Tibial artery (tissue), 4 donors: ENCODE data around the gene EXD3.
A peak's percentile ranks its signal among the peaks of the same experiment; 100 is the strongest.

Experiments
- DNase-seq, 2 donors: peaks; one replicate each; pipeline ENCODE4 v3.0.0-alpha.2; 2019
- H3K27ac ChIP-seq, 2 donors: fragments of 200-600 bp; sonication (generic) in 1 of 2; 1 replicate in 1 of 2; 2 replicates in 1 of 2; pipeline ENCODE4 v1.5.1; 2018 to 2019; ENCODE audit warnings: mild to moderate bottlenecking in 1 of 2
- H3K27me3 ChIP-seq, 2 donors: fragments of 200-600 bp; sonication (generic) in 1 of 2; one replicate each; pipeline versions ENCODE4 v1.5.1 to v1.6.0; 2016 to 2019
- H3K36me3 ChIP-seq, 3 donors: fragments of 200-600 bp; sonication (generic) in 2 of 3; one replicate each; pipeline ENCODE4 v1.5.1; 2016 to 2019; ENCODE audit warnings: mild to moderate bottlenecking in 2 of 3
- H3K4me1 ChIP-seq, 4 donors: fragments of 200-600 bp; sonication (generic) in 2 of 4; 1 replicate in 3 of 4; 2 replicates in 1 of 4; pipeline ENCODE4 v1.5.1; 2016 to 2019
- H3K4me3 ChIP-seq, 2 donors: fragments of 200-600 bp; sonication (generic) in 1 of 2; 1 replicate in 1 of 2; 2 replicates in 1 of 2; pipeline ENCODE4 v1.5.1; 2018 to 2019; ENCODE audit warnings: mild to moderate bottlenecking in 2 of 2
- H3K9me3 ChIP-seq, 3 donors: fragments of 200-600 bp; sonication (generic) in 1 of 3; one replicate each; pipeline ENCODE4 v1.5.1; 2016 to 2019
- intact Hi-C: fragments of 100-400 bp; cut with DNase I; formaldehyde crosslinking; loops from one replicate; pipeline ENCODE4 v1.15.0; 2023; ENCODE audit warnings: low total_unique reads
- TF ChIP-seq, protein P1 (sequence below), 2 experiments: fragments of 200-600 bp in 1 of 2; fragments of 450-650 bp in 1 of 2; IDR thresholded peaks; one replicate each; pipeline ENCODE4 v1.5.1; 2017 to 2019; ENCODE audit warnings: antibody characterized with exemption in 2 of 2, mild to moderate bottlenecking in 1 of 2, moderate library complexity in 1 of 2

EXD3 gene

GRCh38 chr9:137462986-137463930, 40.3 kb upstream of the EXD3 start:
- H3K4me1 ChIP-seq = peaks cover 6 to 17% (median 13%) of the 10 kb centered on the region in 4 donors
- intact Hi-C loops = loop anchor here (10.0 kb wide), 1 partner anchor 72 kb away; no protein-coding TSS in a partner anchor
- H3K9me3 ChIP-seq = no peaks in the 10 kb centered on the region
- DNase-seq = peak in 1 of 2 donors; percentile 65
- H3K36me3 ChIP-seq = peaks cover 0 to 41% (median 0%) of the 10 kb centered on the region in 3 donors
- no peaks in the 10 kb centered on the region for H3K27me3 ChIP-seq
- no peak overlapping the region for H3K4me3 ChIP-seq
- H3K27ac ChIP-seq = no peak overlapping the region
- TF ChIP-seq, protein P1, sequence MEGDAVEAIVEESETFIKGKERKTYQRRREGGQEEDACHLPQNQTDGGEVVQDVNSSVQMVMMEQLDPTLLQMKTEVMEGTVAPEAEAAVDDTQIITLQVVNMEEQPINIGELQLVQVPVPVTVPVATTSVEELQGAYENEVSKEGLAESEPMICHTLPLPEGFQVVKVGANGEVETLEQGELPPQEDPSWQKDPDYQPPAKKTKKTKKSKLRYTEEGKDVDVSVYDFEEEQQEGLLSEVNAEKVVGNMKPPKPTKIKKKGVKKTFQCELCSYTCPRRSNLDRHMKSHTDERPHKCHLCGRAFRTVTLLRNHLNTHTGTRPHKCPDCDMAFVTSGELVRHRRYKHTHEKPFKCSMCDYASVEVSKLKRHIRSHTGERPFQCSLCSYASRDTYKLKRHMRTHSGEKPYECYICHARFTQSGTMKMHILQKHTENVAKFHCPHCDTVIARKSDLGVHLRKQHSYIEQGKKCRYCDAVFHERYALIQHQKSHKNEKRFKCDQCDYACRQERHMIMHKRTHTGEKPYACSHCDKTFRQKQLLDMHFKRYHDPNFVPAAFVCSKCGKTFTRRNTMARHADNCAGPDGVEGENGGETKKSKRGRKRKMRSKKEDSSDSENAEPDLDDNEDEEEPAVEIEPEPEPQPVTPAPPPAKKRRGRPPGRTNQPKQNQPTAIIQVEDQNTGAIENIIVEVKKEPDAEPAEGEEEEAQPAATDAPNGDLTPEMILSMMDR (IDR thresholded peaks at IDR 0.05) = no peak

GRCh38 chr9:137462396-137462985, 39.5 kb upstream of the EXD3 start:
- H3K27me3 ChIP-seq = no peaks in the 10 kb centered on the region
- H3K9me3 ChIP-seq = no peaks in the 10 kb centered on the region
- DNase-seq = peak in 1 of 2 donors; percentile 65
- intact Hi-C loops = loop anchor here (10.0 kb wide), 1 partner anchor 72 kb away; no protein-coding TSS in a partner anchor
- H3K4me1 ChIP-seq = peaks cover 6 to 24% (median 21%) of the 10 kb centered on the region in 4 donors
- H3K27ac ChIP-seq = no peak overlapping the region
- no peak overlapping the region for H3K4me3 ChIP-seq
- TF ChIP-seq, protein P1 (IDR thresholded peaks at IDR 0.05) = no peak
- H3K36me3 ChIP-seq = peaks cover 0 to 40% (median 3%) of the 10 kb centered on the region in 3 donors

DNA sequence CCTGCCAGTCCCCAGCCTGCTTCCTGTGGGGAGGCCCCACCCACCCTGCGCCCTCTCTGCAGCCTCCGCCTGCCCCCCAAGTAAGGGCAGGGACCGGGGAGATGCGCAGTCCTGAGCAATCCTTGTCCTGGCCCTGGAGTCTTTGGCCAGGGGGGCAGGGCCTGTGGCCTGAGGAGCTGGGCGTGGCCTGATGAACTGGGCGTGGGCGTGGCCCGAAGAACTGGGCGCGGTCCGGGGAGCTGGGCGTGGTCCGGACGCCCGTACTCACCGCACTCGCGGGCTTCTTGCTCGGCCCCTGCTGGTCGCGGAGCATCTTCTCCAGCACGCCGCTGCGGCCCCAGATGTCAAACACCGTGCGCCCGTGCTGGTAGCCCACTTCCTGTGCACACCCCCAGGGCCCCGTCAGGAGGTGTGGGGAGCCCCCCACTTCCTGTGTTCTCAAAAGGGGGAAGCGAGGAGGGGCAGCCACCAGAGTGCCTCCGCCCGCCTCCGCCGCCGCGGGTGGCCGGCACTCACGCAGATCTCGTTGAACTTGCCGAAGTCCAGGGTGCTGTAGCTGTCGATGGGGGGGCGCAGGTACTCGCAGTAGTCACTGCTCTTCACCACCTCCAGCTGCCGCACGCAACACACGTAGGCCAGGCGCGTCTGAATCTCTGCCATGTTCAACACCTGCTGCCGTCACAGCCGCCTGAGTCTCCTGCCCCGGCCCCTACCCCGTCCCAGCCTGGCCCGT, 38.9 kb upstream of the EXD3 start:
- Histone ChIP-seq H3K9me3 (no peaks in the 10 kb centered on the region), H3K27ac (no peak overlapping the region), H3K36me3 (peaks cover 0 to 34% (median 8%) of the 10 kb centered on the region in 3 donors), H3K4me1 (peaks cover 6 to 31% (median 28%) of the 10 kb centered on the region in 4 donors), H3K27me3 (no peaks in the 10 kb centered on the region), H3K4me3 (no peak overlapping the region)
- intact Hi-C loops = loop anchor here (10.0 kb wide), 1 partner anchor 73 kb away; no protein-coding TSS in a partner anchor
- peak in 1 of 2 donors; percentile 75 for DNase-seq
- TF ChIP-seq, protein P1 (IDR thresholded peaks at IDR 0.05) = no peak

DNA sequence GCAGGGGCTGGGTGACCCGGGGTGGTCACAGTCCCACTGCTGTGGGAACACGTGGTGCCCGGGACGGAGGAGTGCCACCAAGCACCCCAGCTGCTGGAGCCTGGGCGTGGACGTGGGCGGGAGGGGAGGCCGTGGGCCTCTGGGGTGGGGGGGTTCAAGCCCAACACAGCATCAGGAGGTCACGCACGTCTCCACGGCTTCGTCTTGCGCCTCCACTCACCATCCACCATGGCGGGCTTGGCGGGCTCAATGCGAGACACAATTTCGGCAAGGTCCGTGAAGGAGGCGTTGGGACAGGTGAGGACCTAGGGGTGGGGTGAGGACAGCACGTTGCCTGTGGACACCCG, 38.3 kb upstream of the EXD3 start:
- peaks cover 0 to 34% (median 8%) of the 10 kb centered on the region in 3 donors for H3K36me3 ChIP-seq
- H3K4me3 ChIP-seq = no peak overlapping the region
- no peaks in the 10 kb centered on the region for H3K27me3 ChIP-seq
- peak in 1 of 2 donors; percentile 64 for DNase-seq
- H3K9me3 ChIP-seq = no peaks in the 10 kb centered on the region
- intact Hi-C loops = loop anchor here (10.0 kb wide), 1 partner anchor 74 kb away; no protein-coding TSS in a partner anchor
- no peak overlapping the region for H3K27ac ChIP-seq
- H3K4me1 ChIP-seq = peaks cover 6 to 36% (median 33%) of the 10 kb centered on the region in 4 donors
- TF ChIP-seq, protein P1 (IDR thresholded peaks at IDR 0.05) = no peak
